Measurements from ENCODE around the gene RSPH10B2.
"Not testable (repeated sequence)": the region's sequence is repeated elsewhere in the genome, so short reads cannot be mapped to it uniquely, and the experiment has no call there.

Gene RSPH10B2

GRCh38 chr7:6794276-6794675 is 40.4 kb downstream of the RSPH10B2 start:
- H3K4me1 ChIP-seq (ENCODE audit: control insufficient read depth, insufficient read depth, low read length); H3K36me3 ChIP-seq (ENCODE audit: insufficient read depth, low read length); H3K27me3 ChIP-seq (ENCODE audit: control insufficient read depth, insufficient read depth, low read length); H3K4me3 ChIP-seq (ENCODE audit: low read length); H3K4me2 ChIP-seq (ENCODE audit: low read length); H3K9ac ChIP-seq (ENCODE audit: low read depth, low read length); H3K9me3 ChIP-seq (replicated peaks; ENCODE audit: low read length): not testable (repeated sequence)

- not testable (repeated sequence) for H3K36me3 ChIP-seq (ENCODE audit: insufficient read depth, low read length); H3K27me3 ChIP-seq (ENCODE audit: control insufficient read depth, insufficient read depth, low read length); H3K9me3 ChIP-seq (replicated peaks; ENCODE audit: low read length); H3K4me1 ChIP-seq (ENCODE audit: control insufficient read depth, insufficient read depth, low read length); H3K9ac ChIP-seq (ENCODE audit: low read depth, low read length); H3K4me3 ChIP-seq (ENCODE audit: low read length); H3K4me2 ChIP-seq (ENCODE audit: low read length)
Measured at GRCh38 chr7:6797218-6797617, 43.3 kb downstream of the RSPH10B2 start.

GRCh38 chr7:6798047-6798446 is 44.1 kb downstream of the RSPH10B2 start:
- H3K36me3 ChIP-seq (ENCODE audit: insufficient read depth, low read length); H3K4me2 ChIP-seq (ENCODE audit: low read length); H3K9ac ChIP-seq (ENCODE audit: low read depth, low read length); H3K4me1 ChIP-seq (ENCODE audit: control insufficient read depth, insufficient read depth, low read length); H3K4me3 ChIP-seq (ENCODE audit: low read length); H3K27me3 ChIP-seq (ENCODE audit: control insufficient read depth, insufficient read depth, low read length); H3K9me3 ChIP-seq (replicated peaks; ENCODE audit: low read length): not testable (repeated sequence)

- H3K4me2 ChIP-seq (ENCODE audit: low read length); H3K9me3 ChIP-seq (replicated peaks; ENCODE audit: low read length); H3K27me3 ChIP-seq (ENCODE audit: control insufficient read depth, insufficient read depth, low read length); H3K4me3 ChIP-seq (ENCODE audit: low read length); H3K9ac ChIP-seq (ENCODE audit: low read depth, low read length); H3K4me1 ChIP-seq (ENCODE audit: control insufficient read depth, insufficient read depth, low read length); H3K36me3 ChIP-seq (ENCODE audit: insufficient read depth, low read length): not testable (repeated sequence)
Measured at GRCh38 chr7:6799887-6800286, 46.0 kb downstream of the RSPH10B2 start.

GRCh38 chr7:6800331-6800730 is 46.4 kb downstream of the RSPH10B2 start:
- H3K9me3 ChIP-seq (replicated peaks; ENCODE audit: low read length); H3K36me3 ChIP-seq (ENCODE audit: insufficient read depth, low read length); H3K27me3 ChIP-seq (ENCODE audit: control insufficient read depth, insufficient read depth, low read length): not testable (repeated sequence)

GRCh38 chr7:6807393-6807918 is 53.6 kb downstream of the RSPH10B2 start:
- not testable (repeated sequence) for H3K4me1 ChIP-seq (ENCODE audit: control insufficient read depth, insufficient read depth, low read length); H3K36me3 ChIP-seq (ENCODE audit: insufficient read depth, low read length); H3K9me3 ChIP-seq (replicated peaks; ENCODE audit: low read length); H3K9ac ChIP-seq (ENCODE audit: low read depth, low read length); H3K4me2 ChIP-seq (ENCODE audit: low read length); H3K4me3 ChIP-seq (ENCODE audit: low read length); H3K27me3 ChIP-seq (ENCODE audit: control insufficient read depth, insufficient read depth, low read length)

More at GRCh38 chr7:6800331-6800730, 46.4 kb downstream of the RSPH10B2 start:
- H3K4me1 ChIP-seq (ENCODE audit: control insufficient read depth, insufficient read depth, low read length); H3K9ac ChIP-seq (ENCODE audit: low read depth, low read length); H3K4me3 ChIP-seq (ENCODE audit: low read length); H3K4me2 ChIP-seq (ENCODE audit: low read length): not testable (repeated sequence)

- H3K4me3 ChIP-seq (ENCODE audit: low read length); H3K27me3 ChIP-seq (ENCODE audit: control insufficient read depth, insufficient read depth, low read length); H3K9ac ChIP-seq (ENCODE audit: low read depth, low read length); H3K4me1 ChIP-seq (ENCODE audit: control insufficient read depth, insufficient read depth, low read length); H3K36me3 ChIP-seq (ENCODE audit: insufficient read depth, low read length); H3K4me2 ChIP-seq (ENCODE audit: low read length); H3K9me3 ChIP-seq (replicated peaks; ENCODE audit: low read length): not testable (repeated sequence)
Measured at GRCh38 chr7:6807959-6808358, 54.1 kb downstream of the RSPH10B2 start.

- not testable (repeated sequence) for H3K9ac ChIP-seq (ENCODE audit: low read depth, low read length); H3K4me2 ChIP-seq (ENCODE audit: low read length); H3K27me3 ChIP-seq (ENCODE audit: control insufficient read depth, insufficient read depth, low read length); H3K9me3 ChIP-seq (replicated peaks; ENCODE audit: low read length); H3K4me3 ChIP-seq (ENCODE audit: low read length); H3K36me3 ChIP-seq (ENCODE audit: insufficient read depth, low read length); H3K4me1 ChIP-seq (ENCODE audit: control insufficient read depth, insufficient read depth, low read length)
Measured at GRCh38 chr7:6813011-6813410, 59.1 kb downstream of the RSPH10B2 start.

GRCh38 chr7:6815470-6815869 is 61.6 kb downstream of the RSPH10B2 start:
- not testable (repeated sequence) for H3K4me2 ChIP-seq (ENCODE audit: low read length); H3K36me3 ChIP-seq (ENCODE audit: insufficient read depth, low read length); H3K27me3 ChIP-seq (ENCODE audit: control insufficient read depth, insufficient read depth, low read length); H3K4me3 ChIP-seq (ENCODE audit: low read length); H3K9me3 ChIP-seq (replicated peaks; ENCODE audit: low read length); H3K9ac ChIP-seq (ENCODE audit: low read depth, low read length); H3K4me1 ChIP-seq (ENCODE audit: control insufficient read depth, insufficient read depth, low read length)

- not testable (repeated sequence) for H3K36me3 ChIP-seq (ENCODE audit: insufficient read depth, low read length); H3K4me1 ChIP-seq (ENCODE audit: control insufficient read depth, insufficient read depth, low read length)
Measured at GRCh38 chr7:6821622-6822021, 67.7 kb downstream of the RSPH10B2 start.

GRCh38 chr7:6825236-6826125 is 71.6 kb downstream of the RSPH10B2 start:
- H3K4me1 ChIP-seq (ENCODE audit: control insufficient read depth, insufficient read depth, low read length); H3K36me3 ChIP-seq (ENCODE audit: insufficient read depth, low read length); H3K27me3 ChIP-seq (ENCODE audit: control insufficient read depth, insufficient read depth, low read length); H3K9me3 ChIP-seq (replicated peaks; ENCODE audit: low read length): not testable (repeated sequence)
- Histone ChIP-seq H3K9ac (ENCODE audit: low read depth, low read length) (peak overlapping the region; percentile 80), H3K4me2 (ENCODE audit: low read length) (peak overlapping the region; percentile 50), H3K4me3 (ENCODE audit: low read length) (peak overlapping the region; percentile 59)

More at GRCh38 chr7:6821622-6822021, 67.7 kb downstream of the RSPH10B2 start:
- H3K27me3 ChIP-seq (ENCODE audit: control insufficient read depth, insufficient read depth, low read length); H3K4me2 ChIP-seq (ENCODE audit: low read length); H3K9me3 ChIP-seq (replicated peaks; ENCODE audit: low read length); H3K4me3 ChIP-seq (ENCODE audit: low read length); H3K9ac ChIP-seq (ENCODE audit: low read depth, low read length): not testable (repeated sequence)

- peak within 1 kb of the TSS; percentile 78 for H3K4me3 ChIP-seq (ENCODE audit: low read length)
- peak within 1 kb of the TSS; percentile 76 for H3K4me2 ChIP-seq (ENCODE audit: low read length)
- peak within 1 kb of the TSS; percentile 80 for H3K9ac ChIP-seq (ENCODE audit: low read depth, low read length)
Measured at GRCh38 chr7:6826151-6826550, 72.2 kb downstream of the RSPH10B2 start, which contains the start of gene CCZ1B. Gene CCZ1B, minus strand, starts transcription at chr7:6826275. Its CDS starts 78 bp downstream, at chr7:6826197.

More at GRCh38 chr7:6826151-6826550, 72.2 kb downstream of the RSPH10B2 start, which contains the start of gene CCZ1B:
- not testable (repeated sequence) for H3K9me3 ChIP-seq (replicated peaks; ENCODE audit: low read length); H3K27me3 ChIP-seq (ENCODE audit: control insufficient read depth, insufficient read depth, low read length); H3K36me3 ChIP-seq (ENCODE audit: insufficient read depth, low read length); H3K4me1 ChIP-seq (ENCODE audit: control insufficient read depth, insufficient read depth, low read length)
